HEK293 (cell line): ENCODE measurements around the gene GRIK4.

ENCODE experiments used
- CTCF ChIP-seq: fragments of 450-650 bp; formaldehyde crosslinking; IDR thresholded peaks from 2 replicates; pipeline ENCODE4 v1.5.1; 2016; ENCODE audit warnings: missing biosample characterization, missing genetic modification characterization
- YY1 ChIP-seq: fragments of 450-650 bp; formaldehyde crosslinking; IDR thresholded peaks from 2 replicates; pipeline ENCODE4 v1.5.1; 2018; ENCODE audit warnings: missing biosample characterization, missing genetic modification characterization
- ZNF211 ChIP-seq: fragments of 450-650 bp; formaldehyde crosslinking; IDR thresholded peaks from 2 replicates; pipeline ENCODE4 v1.5.1; 2016; ENCODE audit warnings: low read depth, missing biosample characterization, missing genetic modification characterization

DNA sequence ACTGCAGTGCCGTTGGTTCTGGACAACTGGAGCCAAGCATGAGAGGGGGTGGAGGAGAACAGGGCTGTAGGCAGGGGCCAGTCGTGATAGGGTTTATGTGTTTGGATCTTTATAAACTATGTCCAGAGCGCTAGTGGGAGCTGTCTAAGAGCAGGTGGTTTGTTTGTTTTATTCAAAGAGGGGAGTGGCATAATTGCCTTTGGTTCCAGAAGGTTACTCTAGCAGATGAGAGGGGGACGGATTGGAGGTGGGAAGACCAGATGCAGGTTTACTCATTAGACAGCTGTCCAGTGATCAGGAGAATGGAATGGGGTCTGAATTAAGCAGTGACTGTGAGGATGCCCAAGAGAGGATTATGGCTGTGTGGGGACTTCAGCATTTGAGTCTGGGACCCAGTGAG is 403.1 kb downstream of the GRIK4 start:
- TF ChIP-seq CTCF (no peak), YY1 (tag by site-specific recombination) (no peak), ZNF211 (tag by site-specific recombination) (no peak)
